ENCODE results near the gene P3R3URF.

Gene P3R3URF

DNA sequence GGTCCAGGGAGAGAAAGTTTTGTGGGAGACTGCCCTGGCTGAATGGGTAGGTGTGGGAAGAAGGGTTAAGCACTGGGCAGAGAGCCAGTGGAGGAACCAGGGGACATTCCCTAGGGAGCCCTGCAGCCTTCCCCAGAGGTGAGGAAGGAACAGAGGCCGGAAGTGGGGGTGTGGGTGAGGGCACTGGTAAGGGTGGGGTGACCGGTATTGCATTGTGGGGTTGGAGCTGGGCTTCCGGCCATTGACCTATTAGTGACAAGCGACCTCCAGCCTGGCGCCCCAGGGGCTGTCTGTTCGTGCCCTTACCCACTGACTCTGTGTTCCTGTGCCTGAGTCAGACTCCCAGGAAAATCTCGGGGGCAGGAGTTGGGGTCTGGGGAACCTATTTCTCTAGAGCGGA, 4.9 kb downstream of the P3R3URF start:
- DNase-seq, result peak; percentile 39

DNA sequence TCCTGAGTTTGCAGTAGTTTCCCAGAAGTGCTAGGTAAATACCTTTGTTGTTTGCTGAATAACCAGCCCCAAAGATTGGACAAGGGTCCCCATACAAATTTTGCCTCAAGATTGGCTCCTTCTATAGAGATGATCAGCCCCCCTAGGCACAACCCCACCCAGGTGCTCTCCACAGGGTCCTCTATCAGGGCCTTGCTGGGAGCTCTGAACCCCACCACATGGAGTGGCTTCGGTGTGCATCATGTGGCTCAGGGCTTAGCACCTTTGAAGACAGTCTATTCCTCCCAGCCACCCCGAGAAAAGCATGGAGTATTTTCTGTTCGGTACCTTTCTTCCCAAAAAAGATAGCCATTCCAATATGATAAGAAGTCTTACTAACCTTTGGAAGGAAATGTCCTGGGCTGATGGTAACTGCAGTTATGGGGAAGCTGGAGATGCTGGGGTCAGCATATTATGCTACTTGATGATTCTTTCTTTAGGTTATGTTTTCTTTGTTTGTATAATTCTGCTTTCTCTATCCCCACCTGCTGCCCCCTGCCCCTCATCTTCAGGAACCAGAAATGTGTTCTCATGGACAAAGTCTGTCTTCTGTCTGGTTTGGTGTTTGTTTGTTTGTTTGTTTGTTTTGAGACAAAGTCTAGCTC, 6.4 kb downstream of the P3R3URF start:
- DNase-seq, result no peak

DNA sequence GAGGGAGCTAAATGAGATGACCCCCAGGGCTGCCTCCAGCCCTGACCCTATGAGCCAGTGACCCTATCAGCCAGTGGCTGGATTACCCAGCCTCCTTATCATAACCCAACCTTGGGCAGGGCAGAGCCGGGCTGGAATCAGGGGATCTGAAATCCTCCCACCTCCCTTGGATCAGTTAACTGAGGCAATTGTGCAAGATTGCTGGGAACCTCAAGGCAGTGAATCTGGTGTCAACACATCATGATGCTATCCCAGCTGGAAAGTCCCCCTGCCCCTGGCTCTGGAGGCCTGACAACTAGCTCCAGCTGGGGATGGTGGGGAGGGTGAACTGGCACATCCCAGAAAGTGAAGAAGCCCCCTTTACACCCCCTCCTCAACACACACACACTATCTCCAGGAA, 7.8 kb downstream of the P3R3URF start:
- no peak for DNase-seq

DNA sequence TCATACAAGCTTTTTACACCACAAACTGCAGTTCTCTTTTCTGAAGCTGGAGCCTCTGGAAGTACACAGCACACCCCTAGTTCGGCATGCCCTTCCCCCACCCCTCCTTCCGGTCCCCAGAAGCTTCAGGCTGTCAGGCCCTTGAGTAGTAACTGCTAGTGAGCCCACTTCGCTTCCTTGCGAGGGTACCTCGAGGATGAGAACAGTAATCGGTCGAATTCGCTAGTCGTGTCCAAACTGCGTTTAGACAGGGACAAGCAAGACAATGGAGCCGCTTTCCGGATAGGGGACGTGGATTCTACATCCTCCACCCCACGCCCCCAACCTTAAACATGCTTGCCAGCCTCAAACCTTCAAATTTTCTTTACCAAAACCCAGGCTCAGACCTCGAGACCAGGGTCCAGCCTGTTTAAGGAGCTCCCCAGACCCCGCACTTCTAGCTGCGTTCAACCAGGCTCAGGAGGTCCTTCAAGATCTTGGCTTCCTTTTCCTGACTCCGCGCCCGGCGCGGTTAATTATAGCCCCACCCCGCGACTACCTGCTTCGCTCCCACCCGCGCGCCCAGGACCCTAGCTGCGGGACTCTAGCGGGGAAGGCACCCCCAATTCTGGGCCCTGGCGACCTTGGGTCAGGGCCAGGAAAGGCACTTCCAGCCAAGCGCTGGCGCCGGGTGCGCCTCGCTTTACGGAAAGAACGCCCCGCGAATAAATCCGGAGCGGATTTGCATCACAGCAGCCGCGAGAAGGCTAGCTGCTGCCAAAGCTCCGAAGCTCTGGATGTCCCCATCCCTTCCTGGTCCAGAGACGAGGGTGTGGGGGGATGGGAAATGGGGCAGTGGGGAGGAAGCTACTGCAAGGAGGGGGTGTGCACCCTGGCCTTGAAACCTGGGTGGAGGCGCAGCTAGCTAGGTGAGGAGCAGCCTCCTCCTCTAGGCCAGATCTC, 9.5 kb downstream of the P3R3URF start:
- no peak for DNase-seq

DNA sequence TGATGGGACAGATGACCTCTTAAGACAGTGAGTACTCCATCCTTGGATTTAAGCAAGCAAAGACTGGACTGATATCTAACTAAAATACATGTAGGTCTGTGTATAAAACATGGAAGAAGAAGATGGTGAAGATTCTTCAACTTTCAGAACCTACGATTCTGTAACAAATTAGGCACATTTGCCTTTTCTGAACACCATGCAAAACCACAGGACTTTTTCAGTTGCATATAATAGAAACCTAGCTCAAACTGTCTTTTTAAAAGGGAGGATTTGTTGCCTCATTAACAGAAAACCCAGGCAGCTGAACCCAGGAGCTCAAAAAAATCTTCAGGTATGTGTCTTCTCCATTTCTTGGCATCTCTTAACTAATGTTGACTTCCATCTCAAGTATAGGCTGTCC, 16.1 kb downstream of the P3R3URF start:
- no peak for DNase-seq

DNA sequence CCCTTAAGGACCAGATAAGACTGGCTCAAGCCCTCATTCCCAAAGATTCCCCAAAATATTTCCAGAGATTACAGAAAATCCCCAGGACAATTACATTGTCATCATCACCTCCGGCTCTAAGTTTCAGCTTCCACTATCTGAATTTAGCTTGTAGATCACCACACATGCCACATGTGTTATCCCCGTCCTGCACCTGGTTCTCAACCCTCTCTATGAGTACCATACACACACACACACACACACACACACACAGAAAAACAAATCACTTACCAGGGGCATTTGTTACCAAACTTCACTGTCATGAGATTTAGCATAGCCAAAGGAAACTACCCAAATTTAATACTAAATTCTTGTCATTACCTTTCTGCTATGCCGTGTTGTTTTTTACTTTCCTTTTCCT, 16.8 kb downstream of the P3R3URF start:
- no peak for DNase-seq

DNA sequence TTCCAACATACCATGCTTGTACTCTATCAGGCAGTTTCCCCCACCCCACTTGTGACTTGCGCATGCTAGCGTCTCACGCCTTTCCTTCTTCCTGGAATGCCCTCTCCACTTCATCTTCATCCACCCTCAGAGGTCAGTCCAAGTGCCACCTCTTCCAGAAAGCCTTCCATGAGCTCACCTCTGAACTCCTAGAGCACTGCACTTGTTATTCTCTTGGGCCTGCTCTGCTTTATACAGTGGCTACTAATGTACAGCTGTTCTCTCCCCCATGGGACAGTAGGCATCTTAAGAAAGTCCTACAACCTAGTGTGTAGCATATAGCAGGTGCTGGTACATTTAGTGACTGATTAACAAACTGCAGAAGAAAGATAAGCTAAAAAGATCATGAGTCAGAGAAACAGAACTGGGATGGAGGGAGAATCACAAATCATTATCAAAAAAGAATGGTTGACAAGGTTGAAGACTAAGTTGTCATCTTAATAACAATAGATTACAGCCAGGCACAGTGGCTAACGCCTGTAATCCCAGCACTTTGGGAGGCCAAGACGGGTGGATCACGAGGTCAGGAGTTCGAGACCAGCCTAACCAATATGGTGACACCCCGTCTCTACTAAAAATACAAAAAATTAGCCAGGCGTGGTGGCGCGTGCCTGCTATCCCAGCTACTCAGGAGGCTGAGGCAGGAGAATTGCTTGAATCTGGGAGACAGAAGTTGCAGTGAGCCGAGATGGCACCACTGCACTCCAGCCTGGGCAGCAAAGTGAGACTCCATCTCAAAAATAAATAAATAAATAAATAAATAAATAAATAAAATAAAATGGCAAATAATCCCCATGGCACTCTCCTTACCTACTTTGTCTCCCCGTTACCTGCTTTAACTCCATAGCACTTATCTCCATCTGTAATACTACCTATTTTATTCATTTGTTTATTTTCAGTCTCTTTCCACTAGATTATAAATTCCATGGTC, 17.7 kb downstream of the P3R3URF start:
- DNase-seq, result no peak

DNA sequence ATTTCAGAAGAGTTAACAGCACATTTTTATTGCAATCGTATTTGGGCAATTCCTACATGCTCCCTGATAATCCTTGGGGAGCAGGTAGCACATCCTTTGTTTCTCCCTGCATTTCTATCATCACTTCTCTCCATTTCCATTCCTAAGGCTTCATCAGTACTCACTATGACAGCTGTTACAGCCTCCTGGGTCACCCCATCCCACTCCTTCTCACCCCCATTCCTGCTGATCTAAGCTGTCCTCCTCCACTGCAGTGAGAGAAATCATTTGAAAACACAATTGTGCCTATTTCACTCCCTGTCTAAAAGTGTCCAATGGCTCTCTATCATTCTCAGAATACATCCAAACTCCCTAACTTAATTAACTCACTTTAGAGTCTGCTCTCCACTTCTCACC, 18.4 kb downstream of the P3R3URF start:
- DNase-seq, result no peak

DNA sequence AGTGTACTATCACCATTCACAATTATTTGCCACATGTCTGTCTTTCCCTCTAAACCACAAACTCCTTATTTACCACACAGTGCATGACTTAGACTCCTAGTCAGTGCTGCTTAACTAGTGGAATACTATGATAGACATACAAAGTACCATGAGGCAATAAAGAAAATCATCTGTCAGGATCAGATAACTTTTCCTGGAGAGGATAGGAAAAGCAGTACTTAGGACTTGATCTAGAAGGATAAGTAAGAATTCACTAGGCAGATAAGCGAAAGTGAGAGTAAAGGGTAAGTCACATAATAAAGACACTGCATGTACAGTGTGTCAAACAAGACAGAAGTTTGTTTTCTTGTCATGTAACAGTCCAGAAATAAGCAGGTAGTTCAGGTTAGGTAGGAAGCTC, 22.6 kb downstream of the P3R3URF start:
- no peak for DNase-seq

DNA sequence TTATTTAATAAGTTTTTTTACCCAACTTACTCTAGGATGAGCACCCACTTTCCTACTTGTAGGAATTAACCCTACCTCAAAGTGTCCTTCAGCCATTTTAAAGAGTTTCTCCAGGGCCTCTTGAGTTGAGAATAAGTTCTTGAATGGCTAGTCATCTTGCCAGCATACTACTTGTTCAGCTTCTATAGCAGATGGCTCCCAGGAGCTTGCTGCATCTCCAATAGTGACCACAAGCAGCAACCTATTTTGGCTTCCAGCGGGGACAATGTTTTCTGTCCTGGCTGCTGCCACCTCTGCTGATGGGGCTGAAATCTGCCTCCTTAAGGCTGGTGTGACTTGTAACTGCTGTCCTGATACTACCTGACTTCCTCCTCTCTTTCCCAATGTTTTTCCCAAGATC, 23.1 kb downstream of the P3R3URF start:
- DNase-seq, result no peak

DNA sequence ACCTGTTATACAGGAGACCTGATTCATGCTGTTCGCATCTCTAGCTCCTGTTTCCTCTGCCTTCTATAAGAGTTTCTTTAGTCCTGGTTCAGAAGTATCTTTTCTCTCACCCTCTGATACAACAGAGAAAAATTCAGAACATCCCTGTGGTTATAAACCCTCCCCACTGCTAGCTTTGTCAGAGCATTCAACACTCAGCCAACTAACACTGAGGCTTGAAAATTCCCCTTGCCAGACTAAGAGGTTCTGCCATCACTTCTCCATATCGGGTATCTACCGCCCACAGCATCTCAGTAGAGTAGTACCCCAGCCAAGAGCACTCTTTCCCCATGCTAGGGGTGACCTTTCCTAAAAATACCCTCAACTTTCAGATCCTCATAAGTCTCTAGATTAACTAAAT, 24.3 kb downstream of the P3R3URF start:
- no peak for DNase-seq

DNA sequence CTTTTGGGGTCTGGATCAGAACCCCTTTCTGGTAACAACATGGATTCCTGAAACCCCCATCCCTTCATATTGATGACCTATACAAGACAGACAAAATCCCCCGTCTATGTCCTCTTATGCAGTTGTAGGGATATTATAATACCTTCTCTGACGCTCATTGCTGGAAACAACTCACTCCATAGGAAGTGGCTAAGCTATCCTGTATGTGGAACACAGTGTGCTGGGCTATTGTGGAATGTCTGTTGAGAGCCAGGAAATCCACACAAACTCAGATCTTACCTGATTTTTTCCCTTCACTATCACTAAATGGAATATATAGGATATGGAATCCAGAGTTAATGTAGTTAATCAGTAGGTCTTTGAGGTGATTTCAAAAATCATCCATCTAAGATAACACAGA, 26.2 kb downstream of the P3R3URF start:
- DNase-seq, result no peak

DNA sequence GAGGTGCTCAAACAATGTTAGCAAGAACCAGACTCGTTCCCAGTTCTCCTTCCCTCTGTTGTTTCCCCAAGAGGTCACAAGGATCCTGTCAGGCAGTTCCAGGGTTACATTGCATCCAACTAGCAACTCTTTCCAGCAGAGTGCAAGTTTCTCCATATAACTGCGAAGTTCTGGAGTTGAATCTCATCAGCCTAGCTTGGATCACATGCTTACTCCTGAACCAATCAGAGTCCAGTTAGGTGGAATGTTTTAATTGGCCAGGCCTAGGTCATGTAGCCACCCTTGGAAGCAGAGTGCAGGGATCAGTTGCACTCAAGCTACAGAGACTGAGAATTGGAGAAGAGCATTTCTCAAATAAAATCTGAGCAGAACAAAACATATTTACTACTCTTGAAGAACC, 28.0 kb downstream of the P3R3URF start:
- no peak for DNase-seq

DNA sequence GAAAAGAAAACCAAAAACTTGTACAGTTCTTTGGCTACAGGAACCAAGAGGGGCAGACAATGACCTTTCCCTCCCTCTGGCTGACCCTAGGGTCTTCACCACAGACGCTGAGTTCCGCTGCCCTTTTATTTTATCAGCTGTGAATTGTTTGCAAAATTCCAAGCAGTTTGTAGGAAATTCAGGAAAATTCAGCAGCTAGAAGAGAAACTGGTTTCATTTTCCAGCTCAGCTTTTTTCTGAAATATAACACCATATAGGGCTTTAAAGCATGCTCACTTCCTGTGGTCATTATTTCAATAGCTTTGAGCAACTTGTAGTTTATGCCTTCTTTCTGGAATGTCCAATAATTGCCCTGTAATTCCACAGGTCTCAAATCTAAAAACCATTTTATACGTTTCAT, 38.4 kb downstream of the P3R3URF start:
- no peak for DNase-seq

DNA sequence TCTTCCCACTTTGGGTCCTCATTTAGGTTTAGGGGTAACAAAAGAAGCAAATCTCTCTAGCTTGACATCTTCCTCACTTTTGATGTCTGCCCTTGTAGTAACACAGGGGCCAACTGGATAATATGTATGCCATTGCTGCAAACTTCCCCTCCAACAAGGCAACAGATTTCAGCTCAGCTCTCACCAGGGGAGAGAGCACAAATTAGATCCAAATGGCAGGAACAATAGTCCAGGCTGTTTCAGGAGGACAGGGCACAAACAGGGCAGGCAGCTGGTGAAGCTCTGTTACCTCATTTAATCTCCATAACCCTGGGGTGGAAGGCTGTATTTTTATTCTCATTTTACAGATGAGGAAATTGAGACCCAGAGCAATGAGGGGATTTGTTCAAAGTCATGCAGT, 39.6 kb downstream of the P3R3URF start:
- peak; percentile 85 for DNase-seq

DNA sequence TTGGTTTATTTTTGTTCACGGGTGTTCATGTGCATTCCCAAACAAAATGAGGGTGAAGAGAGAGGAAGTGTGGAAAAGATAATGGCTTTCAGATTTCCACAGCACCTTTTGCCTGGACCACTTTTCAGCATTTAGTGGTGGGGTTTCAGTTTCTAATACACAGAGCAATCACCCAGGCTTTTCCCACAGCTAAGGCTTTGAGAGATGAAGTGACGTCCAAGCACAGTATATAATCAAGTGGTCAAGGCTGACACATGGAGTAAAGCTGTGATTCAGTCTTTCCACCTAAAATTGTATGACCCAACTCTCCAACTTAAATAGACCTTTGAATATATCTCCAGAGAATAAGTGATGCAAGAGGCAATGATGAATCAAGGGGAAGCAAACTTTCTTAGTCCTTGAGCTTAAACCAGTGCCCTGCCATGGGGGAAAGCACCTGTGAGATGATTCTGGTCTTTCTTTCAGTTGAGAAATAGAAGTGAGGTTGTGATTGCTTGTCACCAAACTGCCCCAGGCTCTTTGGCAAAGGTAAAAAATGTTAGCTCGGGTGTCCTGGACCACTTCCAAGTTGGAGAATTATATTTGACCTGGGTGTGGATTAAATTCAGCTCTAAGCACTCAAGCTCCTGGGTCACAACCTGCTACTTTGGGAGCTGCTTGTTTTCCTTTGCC, 41.5 kb downstream of the P3R3URF start:
- peak; percentile 93 for DNase-seq

DNA sequence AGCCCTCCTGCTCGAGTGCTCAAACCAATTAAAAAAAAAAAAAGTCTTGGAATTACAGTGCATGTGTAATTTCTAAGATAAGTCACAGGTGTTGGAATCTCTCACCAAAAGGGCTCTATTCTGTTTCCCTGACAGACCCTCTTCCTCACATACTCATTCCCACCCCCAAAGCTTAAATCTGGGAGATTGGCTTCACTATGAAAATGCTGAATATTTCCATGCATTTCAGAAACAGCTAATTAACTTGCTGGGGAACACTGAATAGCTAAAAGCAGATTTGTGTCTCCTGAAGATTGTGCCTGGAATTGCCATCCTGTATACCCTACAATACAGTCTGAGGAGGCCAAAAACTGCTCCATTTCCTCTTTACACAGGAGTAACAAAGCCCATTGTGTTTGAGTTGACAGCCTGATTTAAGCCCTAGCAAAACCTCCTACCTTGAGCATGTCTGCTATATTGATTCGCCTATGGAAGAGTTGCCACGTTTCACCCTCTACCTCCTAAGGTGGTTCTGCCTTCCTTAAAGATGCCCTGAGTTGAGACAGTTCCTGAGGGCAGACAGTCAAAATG, 42.4 kb downstream of the P3R3URF start:
- DNase-seq, result peak; percentile 70

DNA sequence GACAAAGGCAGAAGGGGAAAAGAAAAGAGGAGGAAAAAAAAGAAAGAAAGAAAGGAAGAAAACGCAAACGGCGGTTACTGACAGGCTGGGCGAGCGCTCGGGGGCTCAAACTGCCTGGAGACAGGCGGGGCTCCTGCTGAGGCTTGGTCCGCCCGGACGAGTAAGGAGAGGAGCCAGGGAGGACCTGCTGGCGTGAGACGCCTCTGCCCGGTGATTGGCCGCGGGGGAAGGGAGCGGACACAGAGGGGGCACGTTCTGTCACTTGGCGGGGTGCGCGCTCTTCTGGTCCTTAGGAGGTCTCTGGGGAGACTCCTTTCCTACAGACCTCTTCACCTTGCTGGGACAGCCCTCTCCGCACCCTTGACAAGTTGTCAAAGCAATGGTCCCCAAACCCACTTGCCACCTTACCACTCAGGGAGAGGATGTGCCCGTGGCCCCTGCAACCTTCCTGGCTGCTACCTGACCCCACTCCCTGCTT, 43.1 kb downstream of the P3R3URF start:
- no peak for DNase-seq

DNA sequence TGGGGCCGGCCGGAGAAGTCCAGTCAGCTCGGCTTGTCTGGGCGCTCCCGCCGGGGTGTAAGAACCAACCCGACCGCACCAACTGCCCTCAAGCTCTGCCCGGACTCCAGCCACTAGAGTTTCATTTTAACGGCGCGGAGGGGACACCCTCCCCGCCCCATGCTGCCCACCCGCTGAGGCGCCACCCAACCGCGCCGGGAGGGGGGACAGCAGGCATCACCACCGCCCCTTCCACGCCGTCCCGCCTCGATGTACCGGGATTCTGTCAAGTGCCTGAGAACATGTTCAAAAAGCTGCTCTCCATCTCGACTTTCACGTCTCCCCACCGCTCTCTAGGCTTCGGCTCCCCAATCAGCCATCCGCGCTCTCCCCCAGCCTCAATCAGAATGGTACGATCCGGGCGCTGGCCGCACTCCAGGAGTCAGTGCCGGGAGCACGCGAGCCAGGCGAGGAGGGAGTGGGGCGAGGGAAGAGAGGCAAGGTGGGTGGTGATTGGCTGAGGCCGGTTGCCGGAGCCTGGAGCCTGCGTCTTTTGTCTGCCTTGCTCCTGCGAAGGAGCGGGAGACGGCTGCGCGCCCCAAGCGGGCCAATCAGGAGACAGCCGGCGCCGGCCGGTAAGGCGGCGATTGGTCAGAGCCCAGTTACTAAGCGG, 43.6 kb downstream of the P3R3URF start, which contains the start of gene PIK3R3:
Gene PIK3R3 (minus strand): TSS at position 101 of the 652 bp plus-strand sequence. CDS start 677 bp downstream, outside the sequence.
- peak; percentile 97 for DNase-seq

DNA sequence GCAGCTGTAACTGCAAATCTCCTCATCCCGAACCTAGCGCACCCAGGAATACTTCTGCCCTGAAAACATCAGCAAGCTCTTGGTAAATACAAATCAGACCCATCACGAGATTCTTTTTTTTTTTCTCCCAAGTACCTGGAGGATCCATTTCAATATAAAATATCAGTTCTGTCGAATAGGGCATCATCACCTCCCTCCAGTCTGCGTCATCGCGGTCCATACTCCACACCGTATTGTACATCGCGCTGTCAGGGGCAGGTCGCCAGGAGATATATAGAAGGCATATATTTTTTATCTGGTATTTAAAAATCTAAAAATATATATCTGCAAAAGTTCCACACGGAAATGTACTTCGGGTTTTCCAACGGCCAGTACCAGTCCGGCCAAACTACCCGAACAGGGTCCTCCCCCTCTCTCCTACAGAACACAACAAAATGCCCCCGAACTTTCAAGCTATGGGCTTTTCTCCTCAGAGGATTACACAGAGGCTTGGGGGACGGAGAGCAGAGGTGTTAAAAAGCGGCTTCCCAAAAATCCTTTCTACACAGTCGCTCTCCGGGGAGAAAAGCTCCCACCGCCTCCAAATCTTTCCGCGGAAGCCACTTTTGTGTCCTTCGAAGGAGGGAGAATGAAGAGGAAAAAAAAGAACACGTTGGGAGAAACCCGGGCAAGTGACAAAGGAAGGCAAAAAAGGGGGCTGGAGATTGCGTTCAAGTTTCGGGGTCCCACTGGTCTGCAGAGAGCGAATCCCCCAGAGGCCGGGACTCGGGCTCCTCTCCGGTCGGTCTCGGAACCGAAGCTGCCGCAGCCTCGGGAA, 44.4 kb downstream of the P3R3URF start:
- peak; percentile 69 for DNase-seq

DNA sequence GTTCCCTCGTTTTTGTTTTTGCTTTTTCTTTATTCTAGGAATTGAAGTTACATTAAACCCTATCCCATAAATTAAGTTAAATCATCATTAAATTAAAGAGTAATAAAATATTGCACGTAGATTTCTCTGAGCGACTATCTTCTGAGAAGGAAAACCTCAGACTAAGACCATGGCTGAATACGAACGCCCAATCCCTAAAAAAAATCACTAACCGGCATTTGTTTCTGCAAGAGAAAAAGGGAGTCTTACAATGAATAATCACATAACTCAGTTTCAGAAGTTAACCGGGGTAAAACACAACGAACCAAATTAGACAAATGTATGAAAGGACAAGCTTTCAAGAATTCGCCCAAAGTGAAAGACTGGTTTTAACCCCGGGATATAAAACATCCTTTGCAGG, 45.2 kb downstream of the P3R3URF start:
- peak; percentile 26 for DNase-seq

Measured in NCI-H69 (cell line).